ENCODE data around the gene RDH12.
"Not testable (repeated sequence)": the region's sequence is repeated elsewhere in the genome, so short reads cannot be mapped to it uniquely, and the experiment has no call there.

Gene RDH12

DNA sequence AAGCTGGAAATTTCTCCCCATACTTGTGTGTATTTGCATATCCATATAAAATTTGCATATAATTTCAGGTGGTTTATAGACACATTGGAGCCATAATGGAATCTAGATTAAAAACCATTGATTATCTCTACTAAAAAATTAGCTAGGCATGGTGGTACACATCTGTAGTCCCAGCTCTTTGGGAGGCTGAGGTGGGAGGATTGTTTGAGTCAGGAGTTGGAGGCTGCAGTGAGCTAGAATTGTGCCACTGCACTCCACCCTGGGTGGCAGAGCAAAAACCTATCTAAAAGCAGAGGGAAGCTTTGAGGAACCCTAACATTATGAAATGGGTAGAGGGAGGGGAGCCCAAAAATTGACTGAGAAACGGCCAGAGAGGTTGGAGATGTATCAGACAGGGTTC lies 3.5 kb upstream of the RDH12 start:
- TF ChIP-seq, protein P1, sequence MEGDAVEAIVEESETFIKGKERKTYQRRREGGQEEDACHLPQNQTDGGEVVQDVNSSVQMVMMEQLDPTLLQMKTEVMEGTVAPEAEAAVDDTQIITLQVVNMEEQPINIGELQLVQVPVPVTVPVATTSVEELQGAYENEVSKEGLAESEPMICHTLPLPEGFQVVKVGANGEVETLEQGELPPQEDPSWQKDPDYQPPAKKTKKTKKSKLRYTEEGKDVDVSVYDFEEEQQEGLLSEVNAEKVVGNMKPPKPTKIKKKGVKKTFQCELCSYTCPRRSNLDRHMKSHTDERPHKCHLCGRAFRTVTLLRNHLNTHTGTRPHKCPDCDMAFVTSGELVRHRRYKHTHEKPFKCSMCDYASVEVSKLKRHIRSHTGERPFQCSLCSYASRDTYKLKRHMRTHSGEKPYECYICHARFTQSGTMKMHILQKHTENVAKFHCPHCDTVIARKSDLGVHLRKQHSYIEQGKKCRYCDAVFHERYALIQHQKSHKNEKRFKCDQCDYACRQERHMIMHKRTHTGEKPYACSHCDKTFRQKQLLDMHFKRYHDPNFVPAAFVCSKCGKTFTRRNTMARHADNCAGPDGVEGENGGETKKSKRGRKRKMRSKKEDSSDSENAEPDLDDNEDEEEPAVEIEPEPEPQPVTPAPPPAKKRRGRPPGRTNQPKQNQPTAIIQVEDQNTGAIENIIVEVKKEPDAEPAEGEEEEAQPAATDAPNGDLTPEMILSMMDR (IDR thresholded peaks at IDR 0.05; ENCODE audit: poor library complexity, severe bottlenecking), result no peak
- Histone ChIP-seq H3K9me3 (ENCODE audit: severe bottlenecking) (no peaks in the 10 kb centered on the region), H3K4me1 (ENCODE audit: insufficient read depth, poor library complexity, severe bottlenecking) (peaks cover 18% of the 10 kb centered on the region), H3K27me3 (ENCODE audit: insufficient read depth, poor library complexity, severe bottlenecking) (no peaks in the 10 kb centered on the region), H3K4me3 (ENCODE audit: severe bottlenecking) (no peak overlapping the region), H3K36me3 (ENCODE audit: low read depth) (peaks cover 9% of the 10 kb centered on the region), H3K27ac (ENCODE audit: poor library complexity, severe bottlenecking) (no peak overlapping the region)
- DNase-seq (ENCODE audit: low spot score) (no peak), ATAC-seq (ENCODE audit: low read depth) (no peak)

DNA sequence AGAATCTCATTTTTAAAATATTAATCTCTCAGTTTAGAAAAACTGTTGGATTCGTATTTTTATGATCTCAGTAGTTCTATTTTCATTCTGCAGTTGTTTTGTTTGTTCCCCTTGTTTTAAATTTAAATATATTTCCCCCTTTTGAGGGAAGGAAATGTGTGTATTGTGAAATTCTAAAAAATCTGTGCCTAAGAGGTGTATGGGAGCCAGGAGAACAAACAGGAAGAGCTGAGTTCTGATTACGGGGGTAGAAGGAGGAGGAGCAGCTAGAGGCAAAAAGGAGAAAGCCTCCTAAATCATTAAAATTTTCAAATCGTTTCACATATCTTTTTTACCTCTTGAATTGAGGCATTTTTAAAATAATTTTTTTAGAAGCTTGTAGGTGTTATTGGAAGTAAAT lies 2.3 kb downstream of the RDH12 start:
- Histone ChIP-seq H3K27ac (ENCODE audit: poor library complexity, severe bottlenecking) (no peak overlapping the region), H3K4me1 (ENCODE audit: insufficient read depth, poor library complexity, severe bottlenecking) (peaks cover 7% of the 10 kb centered on the region), H3K36me3 (ENCODE audit: low read depth) (no peaks in the 10 kb centered on the region), H3K9me3 (ENCODE audit: severe bottlenecking) (no peaks in the 10 kb centered on the region), H3K4me3 (ENCODE audit: severe bottlenecking) (no peak overlapping the region), H3K27me3 (ENCODE audit: insufficient read depth, poor library complexity, severe bottlenecking) (no peaks in the 10 kb centered on the region)
- DNase-seq (ENCODE audit: low spot score) (no peak), ATAC-seq (ENCODE audit: low read depth) (no peak)
- TF ChIP-seq, protein P1 (IDR thresholded peaks at IDR 0.05; ENCODE audit: poor library complexity, severe bottlenecking), result no peak

DNA sequence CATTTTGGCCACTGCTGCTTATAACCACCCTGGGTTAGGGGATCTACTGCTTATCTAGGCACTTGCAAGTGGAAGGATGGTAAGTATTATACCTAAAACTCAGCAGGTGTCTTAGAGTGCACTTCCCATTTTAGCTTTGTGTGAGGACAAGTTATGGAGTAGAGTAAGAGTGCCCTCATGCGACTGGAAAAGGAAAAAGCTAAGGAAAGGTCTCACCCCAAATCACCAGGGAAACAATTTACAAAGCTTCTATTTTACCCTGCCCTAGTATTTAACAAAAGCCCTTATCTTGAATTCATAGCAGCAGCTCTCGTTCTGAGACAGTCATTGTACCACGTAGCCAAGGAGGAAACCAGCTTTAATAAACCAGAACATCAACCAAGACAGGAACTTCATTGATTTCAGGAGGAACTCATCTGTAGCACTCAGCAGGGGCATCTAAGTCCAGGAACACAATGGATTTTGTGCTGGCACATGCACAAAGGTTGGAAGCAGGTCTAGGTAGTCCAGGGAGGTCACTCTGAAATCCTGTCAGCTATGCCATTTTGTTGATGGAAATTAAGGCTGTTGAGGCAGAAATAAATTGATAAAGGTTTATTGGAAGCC lies 2.9 kb downstream of the RDH12 start:
- Histone ChIP-seq H3K4me1 (ENCODE audit: insufficient read depth, poor library complexity, severe bottlenecking) (peaks cover 7% of the 10 kb centered on the region), H3K9me3 (ENCODE audit: severe bottlenecking) (peaks cover under 1% of the 10 kb centered on the region), H3K27ac (ENCODE audit: poor library complexity, severe bottlenecking) (no peak overlapping the region), H3K36me3 (ENCODE audit: low read depth) (no peaks in the 10 kb centered on the region), H3K4me3 (ENCODE audit: severe bottlenecking) (no peak overlapping the region), H3K27me3 (ENCODE audit: insufficient read depth, poor library complexity, severe bottlenecking) (no peaks in the 10 kb centered on the region)
- DNase-seq (ENCODE audit: low spot score), result no peak
- ATAC-seq (ENCODE audit: low read depth), result peak; percentile 78
- TF ChIP-seq, protein P1 (IDR thresholded peaks at IDR 0.05; ENCODE audit: poor library complexity, severe bottlenecking), result peak; percentile 97

DNA sequence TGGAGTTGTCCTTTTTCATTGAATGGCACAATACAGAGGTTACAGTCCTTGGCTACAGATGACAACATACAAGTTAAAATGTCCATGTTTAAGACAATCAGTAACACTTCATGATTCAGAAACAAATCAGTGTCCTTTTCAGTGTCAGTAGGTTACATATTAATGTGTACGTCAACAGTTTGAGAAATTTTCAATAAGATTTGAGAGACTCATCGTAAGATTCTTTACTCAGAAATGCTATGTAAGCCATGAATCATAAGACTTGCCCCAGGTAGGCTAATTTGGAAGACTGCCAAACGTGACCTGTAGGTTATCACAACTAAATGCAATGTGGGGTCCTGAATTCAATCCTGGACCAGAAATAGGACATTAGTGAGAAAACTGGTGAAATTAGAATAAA lies 3.5 kb downstream of the RDH12 start:
- peaks cover 6% of the 10 kb centered on the region for H3K9me3 ChIP-seq (ENCODE audit: severe bottlenecking)
- peaks cover 7% of the 10 kb centered on the region for H3K4me1 ChIP-seq (ENCODE audit: insufficient read depth, poor library complexity, severe bottlenecking)
- TF ChIP-seq, protein P1 (IDR thresholded peaks at IDR 0.05; ENCODE audit: poor library complexity, severe bottlenecking), result no peak
- no peaks in the 10 kb centered on the region for H3K36me3 ChIP-seq (ENCODE audit: low read depth)
- DNase-seq (ENCODE audit: low spot score), result no peak
- H3K27me3 ChIP-seq (ENCODE audit: insufficient read depth, poor library complexity, severe bottlenecking), result no peaks in the 10 kb centered on the region
- no peak overlapping the region for H3K27ac ChIP-seq (ENCODE audit: poor library complexity, severe bottlenecking)
- peak; percentile 59 for ATAC-seq (ENCODE audit: low read depth)
- H3K4me3 ChIP-seq (ENCODE audit: severe bottlenecking), result no peak overlapping the region

DNA sequence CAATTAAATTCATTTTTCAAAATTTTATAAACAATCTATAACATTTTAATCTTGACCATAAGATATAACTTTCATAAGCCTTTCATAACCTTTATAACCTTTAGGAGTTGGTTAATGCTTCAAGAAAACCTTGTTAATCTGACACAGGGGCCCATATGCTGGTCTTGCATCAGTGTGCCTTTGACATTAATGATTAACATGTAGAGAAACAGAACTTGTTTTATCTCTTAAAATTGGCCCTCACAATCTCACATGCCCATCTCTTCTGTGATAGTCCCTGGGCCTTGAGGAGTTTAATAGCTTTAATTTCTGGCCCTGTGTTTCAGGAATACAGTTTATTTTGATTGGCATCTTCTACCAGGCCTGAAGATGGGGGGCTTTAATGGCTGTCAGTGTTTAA lies 7.7 kb downstream of the RDH12 start:
- not testable (repeated sequence) for H3K36me3 ChIP-seq (ENCODE audit: low read depth); ATAC-seq (ENCODE audit: low read depth); DNase-seq (ENCODE audit: low spot score); H3K4me3 ChIP-seq (ENCODE audit: severe bottlenecking); H3K4me1 ChIP-seq (ENCODE audit: insufficient read depth, poor library complexity, severe bottlenecking); H3K27me3 ChIP-seq (ENCODE audit: insufficient read depth, poor library complexity, severe bottlenecking); H3K27ac ChIP-seq (ENCODE audit: poor library complexity, severe bottlenecking)
- H3K9me3 ChIP-seq (ENCODE audit: severe bottlenecking), result peaks cover 17% of the 10 kb centered on the region

DNA sequence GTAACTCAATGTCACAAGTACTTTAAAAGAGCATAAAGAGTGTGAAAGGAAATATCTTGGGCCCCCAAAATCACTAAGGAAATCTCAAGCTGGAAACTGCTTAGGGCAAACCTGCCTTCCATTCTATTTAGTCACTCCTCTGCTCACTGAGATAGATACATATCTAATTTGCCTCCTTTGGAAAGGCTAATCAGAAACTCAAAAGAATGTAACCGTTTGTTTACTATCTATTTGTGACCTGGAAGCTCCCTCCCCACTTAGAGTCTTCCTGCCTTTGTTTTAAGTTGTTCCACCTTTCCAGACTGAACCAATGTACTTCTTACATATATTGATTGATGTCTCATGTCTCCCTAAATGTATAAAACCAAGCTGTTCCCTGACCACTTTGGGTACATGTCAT lies 8.1 kb downstream of the RDH12 start:
- not testable (repeated sequence) for H3K27ac ChIP-seq (ENCODE audit: poor library complexity, severe bottlenecking); H3K4me3 ChIP-seq (ENCODE audit: severe bottlenecking); H3K27me3 ChIP-seq (ENCODE audit: insufficient read depth, poor library complexity, severe bottlenecking); DNase-seq (ENCODE audit: low spot score); ATAC-seq (ENCODE audit: low read depth); H3K4me1 ChIP-seq (ENCODE audit: insufficient read depth, poor library complexity, severe bottlenecking); H3K36me3 ChIP-seq (ENCODE audit: low read depth)
- H3K9me3 ChIP-seq (ENCODE audit: severe bottlenecking), result peaks cover 17% of the 10 kb centered on the region
